HG03060 (cell line): ENCODE results near the gene REEP3.

Experiments
- ATAC-seq: cut with Tn5 transposase; IDR thresholded peaks from one replicate; pipeline ENCODE4 v1.9.1; 2021; ENCODE audit warnings: low read depth, moderate number of reproducible peaks; ENCODE audit not compliant: unreplicated experiment

The REEP3 gene

DNA sequence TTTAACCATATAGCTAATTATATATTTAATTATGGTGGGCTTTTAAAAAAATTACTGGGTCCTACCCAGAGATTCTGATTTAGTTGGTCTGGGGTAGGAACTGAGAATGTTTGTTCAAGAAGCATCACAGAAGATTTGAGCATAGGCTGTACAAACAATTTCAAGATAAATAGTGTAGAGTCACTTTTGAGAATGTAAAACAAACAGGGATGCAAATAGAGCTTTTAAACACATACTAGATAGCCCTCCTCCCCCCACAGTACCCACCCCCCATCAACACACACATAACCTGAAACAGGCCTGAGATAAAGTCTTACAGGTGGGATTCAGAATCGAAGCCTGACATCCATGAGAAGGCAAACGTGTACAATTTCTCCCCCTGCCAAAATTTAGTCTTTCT lies 15.6 kb upstream of the REEP3 start:
- no peak for ATAC-seq

DNA sequence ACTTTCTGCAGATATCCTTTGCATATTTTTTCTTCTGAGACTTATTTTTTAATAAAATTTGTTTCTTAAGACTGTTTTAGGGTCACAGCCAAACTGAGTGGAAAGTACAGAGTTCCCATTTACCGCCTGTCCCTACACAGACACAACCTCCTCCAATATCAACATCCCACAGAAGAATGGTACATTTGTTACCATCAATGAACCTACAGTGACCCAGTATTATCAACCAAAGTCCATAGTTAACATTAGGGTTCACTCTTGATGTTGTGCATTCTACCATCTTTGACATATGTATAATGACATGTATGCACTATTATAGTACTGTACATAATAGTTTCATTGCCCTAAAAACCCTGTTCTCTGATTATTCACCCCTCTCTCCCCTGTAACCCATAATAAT lies 14.6 kb upstream of the REEP3 start:
- no peak for ATAC-seq

DNA sequence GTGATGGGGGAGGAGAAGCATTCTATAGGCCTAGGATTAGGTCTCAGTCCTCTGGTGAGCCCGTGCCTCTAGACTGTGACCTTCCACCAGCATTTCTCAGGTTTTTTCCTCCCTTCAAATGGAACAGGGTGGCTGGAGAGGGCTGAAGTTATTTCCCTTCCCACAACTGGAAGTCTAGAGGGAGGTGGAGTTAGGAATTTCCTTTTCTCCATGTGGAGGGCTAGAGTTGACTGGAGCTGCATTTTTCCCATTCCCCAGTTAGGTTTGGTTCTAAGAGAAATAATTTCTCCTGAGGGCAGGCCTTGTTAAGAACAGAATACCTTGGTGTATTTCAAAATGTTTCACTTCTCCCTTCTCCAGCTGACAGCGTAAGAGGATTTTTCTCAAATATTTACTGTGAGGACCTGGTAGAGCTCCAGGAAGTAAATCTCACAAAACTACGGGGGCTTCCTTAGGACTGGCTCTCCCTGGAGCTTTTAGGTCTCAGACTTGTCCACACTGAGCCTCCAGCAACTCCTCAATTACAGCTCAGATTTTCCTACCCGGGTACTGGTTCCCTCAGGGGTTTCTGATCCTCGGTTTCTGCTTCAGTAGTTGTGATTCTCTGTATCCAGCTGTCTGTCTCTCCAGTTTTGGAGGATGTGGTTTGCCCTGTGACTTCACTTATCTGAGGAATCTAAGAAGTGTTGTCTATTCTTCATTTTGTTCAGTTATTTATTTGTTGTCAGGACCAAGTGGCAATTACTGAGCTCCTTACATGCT lies 6.0 kb upstream of the REEP3 start:
- no peak for ATAC-seq

DNA sequence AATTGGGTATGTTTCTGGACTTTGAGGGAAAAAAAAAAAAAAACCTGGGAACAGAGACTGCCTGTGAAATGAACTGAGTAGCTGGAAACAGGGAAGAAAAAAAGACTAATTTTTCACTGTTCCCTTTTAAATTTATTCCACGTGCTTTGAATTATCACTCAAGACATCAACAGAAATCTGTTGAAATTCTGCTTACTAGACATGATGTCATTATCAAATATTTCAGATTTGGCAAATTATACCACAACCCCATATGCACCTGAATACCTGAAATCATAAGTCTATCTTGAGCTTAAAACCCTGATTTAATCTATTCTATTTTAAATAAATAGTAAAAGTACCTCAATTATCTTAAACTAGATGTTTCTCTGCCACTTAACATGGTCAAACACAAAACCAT lies 5.0 kb upstream of the REEP3 start:
- no peak for ATAC-seq

DNA sequence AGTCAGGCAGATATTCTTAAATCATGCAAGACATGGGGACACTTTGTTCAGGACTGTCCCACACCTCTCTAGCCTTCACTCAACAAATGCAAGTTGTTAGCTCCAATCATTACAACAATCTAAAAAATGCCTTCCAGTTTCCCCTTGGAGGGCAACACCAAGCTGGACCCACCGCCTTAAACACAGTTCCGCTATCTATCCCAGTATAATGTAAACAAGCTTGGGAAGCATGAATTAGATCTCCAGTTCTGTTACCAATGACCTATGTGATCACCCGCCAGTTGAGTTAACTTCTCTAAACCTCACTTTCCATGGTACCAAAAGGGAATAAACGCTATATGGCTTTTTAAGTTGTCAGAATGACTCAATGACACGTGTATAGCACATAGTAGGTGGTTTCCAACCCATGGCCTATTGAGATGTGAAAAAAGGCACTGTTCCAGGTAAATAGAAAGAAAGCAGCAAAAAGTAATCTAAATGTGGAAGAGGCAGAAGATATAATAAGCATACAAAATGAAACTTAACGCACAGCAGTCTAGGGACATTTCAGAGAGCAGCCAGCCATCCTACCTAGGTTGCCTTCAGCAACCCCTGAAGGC lies 2.4 kb upstream of the REEP3 start:
- ATAC-seq = no peak

DNA sequence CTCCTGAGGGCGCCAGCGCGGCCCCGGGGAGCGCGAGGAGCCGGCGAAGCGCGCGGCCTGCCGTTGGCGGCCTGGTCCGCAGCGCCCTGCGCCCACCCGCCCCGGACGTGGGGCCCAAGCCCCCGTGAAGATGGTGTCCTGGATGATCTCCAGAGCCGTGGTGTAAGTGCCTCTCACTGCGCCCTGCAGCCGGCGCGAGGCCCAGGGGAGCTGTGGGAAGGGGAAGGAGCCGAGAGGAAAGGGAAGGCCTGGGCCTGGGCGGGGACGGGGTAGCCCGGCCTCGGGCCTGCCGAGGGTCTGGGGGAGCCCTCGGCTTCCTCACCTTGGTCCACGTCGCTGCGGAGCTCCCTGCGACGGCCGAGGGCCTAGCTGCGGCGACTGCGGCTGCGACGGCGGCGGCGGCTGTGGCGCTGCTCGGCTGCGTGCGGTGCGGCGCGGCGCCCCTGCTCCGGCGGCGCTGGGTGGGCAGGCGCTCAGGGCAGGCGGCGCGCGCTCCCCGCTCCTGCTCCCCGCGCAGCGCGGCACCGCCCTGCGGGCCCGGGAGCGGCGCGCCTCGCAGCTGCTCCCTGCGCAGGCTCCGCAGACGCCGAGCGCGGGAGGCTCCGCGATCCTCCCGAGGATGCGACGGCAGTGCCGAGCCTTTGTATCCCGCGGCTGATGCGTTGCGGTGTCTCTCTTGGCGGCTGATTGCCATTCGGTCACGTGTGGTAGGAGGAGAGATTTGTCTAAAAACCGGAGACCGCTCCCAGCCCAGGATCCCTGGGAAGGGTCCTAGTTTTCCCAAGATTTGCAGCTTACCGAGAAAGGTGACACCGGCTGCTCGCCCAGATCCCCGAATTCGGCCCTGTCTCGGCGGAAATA lies 445 bp downstream of the REEP3 start:
- no peak for ATAC-seq

DNA sequence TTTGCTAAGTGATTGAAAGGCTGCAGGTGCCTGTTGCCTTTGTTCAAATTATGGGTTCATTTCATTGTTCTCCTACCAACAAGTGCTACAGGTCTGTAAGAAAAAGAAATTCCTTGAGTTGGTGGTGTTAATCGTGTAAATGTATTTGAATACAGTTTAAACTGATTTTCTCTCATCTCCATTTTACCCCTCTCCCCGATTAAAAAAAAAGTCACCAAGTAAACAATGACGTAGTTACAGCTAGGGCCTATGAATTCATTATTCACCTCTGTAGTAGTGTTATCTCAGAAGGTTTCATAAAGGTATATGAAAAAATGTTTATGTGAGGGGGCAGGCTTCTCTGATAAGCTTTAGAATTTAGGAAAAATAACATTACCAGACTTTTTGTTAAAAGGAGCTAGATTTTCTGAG lies 1.1 kb downstream of the REEP3 start:
- ATAC-seq = no peak

DNA sequence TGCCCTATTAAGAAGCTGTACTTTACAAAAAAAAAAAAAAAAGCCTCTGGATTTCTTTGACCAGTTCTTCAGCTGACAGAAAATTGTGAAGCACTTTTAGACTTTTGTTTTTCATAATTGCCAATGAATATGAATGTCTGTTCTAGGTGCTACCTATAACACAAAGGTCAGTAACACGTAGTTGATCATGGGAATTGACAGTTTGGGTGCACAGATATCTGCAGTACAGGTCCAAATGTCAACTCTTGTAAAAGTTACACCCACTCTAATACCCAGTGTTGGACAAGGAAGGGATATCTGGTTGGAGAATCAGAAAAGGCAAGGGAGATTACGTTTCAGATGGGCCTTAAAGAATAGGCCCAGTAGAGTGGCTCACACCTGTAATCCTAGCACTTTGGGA lies 1.8 kb downstream of the REEP3 start:
- no peak for ATAC-seq

DNA sequence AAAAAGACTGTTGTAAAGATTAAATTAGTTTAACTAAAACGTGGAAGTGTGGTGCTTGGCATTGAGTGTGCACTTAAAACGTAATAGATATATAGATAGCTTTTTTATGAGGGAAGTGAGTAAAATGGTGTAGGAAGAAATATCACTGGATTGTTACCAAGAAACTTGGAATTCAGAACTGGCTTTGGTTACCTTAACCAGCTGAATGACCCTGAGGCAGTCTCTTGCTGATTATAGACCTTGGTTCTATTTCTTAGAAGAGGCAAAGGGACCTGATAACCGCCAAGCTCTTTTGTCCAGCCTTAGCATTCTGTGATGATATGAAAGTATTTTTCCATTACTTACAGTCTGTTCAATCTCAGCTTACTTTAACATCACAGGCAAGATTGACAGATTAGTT lies 3.8 kb downstream of the REEP3 start:
- ATAC-seq = no peak

DNA sequence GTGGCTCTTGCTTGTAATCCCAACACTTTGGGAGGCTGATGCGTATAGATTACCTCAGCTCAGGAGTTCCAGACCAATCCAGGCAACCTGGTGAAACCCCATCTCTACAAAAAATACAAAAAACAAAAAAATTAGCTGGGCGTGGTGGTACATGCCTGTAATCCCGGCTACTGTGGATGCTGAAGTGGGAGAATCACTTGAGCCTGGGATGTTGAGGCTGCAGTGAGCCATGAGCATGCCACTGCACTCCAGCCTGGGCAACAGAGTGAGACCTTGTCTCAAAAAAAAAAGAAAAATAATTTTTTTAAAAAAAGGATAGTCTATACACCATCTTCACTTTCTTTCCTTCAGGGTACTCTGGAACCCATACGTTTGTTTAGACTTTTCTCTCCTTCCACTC lies 6.2 kb downstream of the REEP3 start:
- ATAC-seq = no peak

DNA sequence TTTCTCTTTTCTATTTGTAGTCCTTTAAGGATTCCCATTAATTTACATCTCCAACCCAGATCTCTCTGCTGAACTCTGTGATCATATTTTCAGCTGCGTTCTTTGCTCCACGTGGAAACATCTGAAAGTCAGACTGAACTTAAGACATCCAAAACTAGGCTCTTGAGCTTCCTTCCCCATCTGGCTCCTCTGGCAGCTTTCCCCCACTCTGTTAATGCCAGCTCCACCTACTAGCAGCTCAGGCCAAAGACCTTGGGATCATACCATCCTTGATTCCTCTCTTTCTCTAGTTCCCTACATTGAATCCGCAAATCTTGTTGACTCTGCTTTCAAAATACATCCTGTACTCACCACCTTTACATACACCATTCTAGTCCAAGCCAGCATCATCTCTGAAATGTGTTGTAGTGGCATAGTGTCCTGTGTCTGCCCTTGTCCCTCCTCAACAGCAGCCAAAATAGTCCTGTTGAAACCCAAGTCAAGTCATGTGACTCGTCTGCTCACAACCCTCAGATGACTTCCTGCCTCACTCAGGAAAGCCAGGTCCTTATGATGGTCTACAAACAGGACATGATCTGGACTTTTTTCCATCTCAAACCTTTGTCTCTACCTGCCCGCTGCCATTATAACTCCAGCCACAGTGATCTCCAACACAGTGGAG lies 7.0 kb downstream of the REEP3 start:
- ATAC-seq = no peak

DNA sequence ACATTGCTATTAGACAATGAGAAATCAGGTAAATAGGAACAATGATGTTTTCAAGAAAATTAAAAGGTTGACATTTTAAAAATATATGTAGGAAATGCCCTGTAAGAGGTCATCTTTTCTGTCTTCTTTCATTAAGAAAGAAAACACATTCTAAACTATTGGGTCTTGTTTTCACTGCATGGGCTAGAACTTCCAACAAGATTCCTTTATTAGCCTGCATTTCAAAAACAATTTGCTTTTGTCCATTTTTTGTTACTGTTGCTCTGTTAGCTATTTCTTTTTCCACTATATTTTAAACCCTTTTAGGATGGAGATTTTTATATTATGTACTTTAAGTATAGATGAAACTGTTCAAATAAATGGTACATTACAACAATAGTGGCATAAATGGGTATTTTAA lies 9.2 kb downstream of the REEP3 start:
- no peak for ATAC-seq

DNA sequence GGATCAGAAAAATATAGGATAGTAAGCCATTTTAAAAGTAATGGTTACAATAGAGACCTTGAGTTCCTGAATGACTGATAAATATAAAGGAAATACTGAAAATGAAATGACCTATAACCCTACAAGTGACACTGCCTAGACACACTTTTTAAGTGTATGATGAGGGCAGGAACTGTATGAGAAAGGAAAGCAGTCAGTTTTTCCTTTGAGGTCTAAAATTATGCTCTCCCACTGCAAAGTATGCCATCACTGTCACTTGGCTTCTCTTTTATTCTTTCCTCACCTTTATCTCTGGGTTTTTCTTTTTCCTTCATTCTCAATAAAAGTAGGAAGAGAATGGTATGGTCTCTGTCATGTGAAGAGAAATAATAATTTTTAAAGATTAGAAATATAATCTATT lies 13.5 kb downstream of the REEP3 start:
- no peak for ATAC-seq

DNA sequence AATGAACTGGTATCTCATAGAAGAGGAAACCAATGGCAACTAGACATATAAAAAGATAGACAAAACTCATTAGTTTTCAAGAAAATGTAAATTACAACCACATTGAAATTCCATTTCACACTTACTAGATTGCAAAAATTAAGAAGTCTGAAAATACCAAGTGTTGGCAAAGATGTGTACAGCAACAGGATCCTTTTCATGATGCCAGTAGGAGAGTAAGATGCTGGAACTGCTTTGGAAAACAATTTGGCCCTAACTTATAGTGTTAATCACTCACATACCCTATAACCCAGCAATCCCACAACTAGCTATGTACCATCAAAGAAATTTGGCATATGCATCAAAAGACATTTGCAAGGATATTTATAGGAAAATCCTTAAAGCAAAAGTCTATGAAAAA lies 15.5 kb downstream of the REEP3 start:
- no peak for ATAC-seq

DNA sequence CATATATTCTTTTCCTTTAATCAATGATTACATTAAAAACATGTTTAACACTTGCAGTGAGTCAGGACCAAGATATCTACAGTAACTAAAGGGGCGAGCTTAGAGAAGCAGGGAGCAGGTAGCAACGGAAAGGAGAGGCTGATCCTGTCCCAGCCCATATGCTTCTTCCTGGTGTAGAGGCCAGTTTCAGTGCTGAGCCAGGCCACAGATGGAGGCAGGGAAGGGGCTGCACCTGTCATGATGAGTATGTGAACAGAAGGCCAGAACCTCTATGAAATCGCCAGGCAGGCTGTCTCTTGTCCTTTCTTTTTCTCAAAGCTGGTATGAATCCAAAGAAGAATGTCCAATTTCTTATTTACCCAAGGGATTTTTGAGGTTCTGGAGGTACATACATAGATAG lies 16.3 kb downstream of the REEP3 start:
- no peak for ATAC-seq

DNA sequence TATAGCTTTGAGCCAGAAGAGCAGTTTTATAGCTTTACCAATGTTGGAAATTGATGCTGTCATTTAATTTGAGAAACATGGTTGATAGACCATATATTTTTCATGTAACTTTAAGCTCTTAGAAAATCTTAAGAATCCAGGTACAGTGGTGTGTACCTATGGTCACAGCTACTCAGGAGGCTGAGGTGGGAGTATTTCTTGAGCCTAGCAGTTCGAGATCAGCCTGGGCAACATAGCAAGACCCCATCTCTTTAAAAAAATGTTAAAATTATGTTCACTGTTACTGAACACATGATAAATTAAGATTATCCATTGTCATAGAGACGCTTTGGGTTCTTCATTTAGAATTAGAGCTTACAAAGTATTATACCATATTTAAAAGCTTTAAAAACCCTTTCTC lies 18.2 kb downstream of the REEP3 start:
- ATAC-seq = no peak

DNA sequence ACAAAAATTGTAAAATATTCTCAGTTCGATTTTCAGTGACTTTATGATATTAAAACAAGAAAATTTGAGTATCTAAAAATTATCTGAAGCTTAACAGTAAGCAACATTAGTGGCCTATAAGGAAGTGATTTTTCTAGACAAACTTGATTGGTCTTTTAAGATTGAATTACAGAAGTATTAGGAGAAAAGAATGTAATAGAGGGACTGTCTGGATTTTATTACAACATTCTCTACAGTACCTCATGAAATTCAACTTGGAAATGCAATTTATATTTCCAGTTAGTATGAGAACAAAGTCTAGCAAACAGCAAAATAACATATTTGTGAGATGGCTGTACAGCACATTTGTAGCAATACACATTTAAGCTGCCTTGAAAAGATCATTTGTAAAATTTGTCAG lies 18.8 kb downstream of the REEP3 start:
- ATAC-seq = no peak

DNA sequence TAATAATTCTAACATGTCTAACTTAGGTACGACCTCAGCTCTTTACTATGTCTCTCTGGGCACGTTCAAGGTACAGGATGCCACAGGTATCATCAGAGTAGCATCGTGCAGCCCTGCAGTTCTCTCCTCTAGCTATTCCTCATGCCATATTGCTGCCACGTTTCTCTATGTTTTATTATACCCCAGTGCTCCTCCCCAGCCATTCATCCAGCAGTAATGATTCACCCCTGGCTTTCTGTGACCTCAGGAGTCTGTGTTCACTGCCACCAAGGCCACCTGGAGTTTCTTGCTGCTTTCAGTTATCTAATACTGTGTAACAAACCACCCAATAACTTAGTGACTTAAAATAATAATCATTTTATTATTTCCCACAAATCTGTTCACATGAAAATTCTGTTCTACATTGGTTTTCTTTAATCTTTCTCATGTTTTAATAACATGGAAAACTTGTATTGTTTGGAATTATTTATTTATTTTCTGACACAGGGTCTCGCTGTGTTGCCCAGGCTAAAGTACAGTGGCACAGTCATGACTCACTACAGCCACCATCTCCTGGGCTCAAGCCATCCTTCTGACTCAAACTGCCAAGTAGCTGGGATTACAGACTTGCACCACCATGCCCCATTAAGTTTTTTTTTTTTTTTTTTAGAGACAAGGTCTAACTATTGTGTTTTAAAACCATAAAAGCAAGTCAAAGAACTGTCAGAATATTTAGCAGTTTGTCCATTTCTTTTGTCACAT lies 21.8 kb downstream of the REEP3 start:
- ATAC-seq = no peak

DNA sequence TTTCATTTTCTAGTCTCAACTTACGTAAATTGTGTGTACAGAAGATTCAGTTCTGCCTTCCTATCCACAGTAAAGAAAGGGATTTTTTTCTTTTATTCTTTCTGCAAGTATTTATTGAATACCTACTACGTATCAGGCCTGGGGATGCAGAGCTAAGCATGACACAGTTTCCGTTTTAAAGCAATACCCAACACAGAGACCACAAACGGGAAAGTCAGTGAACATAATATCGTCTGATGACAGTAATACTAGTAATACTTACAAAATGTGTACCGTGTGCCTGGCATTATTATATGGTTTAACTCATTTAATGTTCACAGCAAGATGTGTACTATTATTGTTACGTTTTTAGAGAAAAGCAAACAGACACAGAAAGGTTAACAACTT lies 22.4 kb downstream of the REEP3 start:
- ATAC-seq = no peak

DNA sequence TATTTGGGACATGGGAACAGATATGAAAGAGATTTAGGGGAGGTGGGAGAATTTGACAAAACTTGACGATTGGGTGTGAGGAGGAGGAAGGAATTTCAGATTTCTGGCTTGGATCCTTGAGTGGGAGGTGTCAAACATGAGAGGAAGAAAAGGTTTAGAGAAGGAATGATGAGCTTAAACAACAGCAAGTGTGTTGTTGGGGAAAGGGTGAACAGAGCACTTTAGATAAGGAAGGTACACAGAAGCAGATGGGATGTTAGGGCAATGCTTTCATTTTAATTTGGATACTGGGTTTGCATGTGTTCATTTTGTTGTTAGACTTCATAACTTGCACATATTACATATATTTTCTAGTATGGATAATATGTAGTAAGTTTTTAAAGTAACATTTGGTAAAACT lies 23.2 kb downstream of the REEP3 start:
- ATAC-seq = no peak
